GM18498 (cell line): ENCODE data around the gene ZSWIM4.
"Not testable (repeated sequence)": the region's sequence is repeated elsewhere in the genome, so short reads cannot be mapped to it uniquely, and the experiment has no call there.

Source experiments
- ATAC-seq: cut with Tn5 transposase; IDR thresholded peaks from one replicate; pipeline ENCODE4 v1.9.1; 2021; ENCODE audit warnings: mild to moderate bottlenecking, moderate library complexity; ENCODE audit not compliant: unreplicated experiment

ZSWIM4 gene

GRCh38 chr19:13847407-13848339, 52.4 kb downstream of the ZSWIM4 start:
- peak; percentile 4 for ATAC-seq

GRCh38 chr19:13848340-13848677, 53.1 kb downstream of the ZSWIM4 start:
- ATAC-seq = no peak

GRCh38 chr19:13848798-13849676, 53.8 kb downstream of the ZSWIM4 start:
- ATAC-seq = no peak

GRCh38 chr19:13849991-13850909, 55.0 kb downstream of the ZSWIM4 start:
- no peak for ATAC-seq

GRCh38 chr19:13850910-13851733, 55.9 kb downstream of the ZSWIM4 start:
- no peak for ATAC-seq

- ATAC-seq = not testable (repeated sequence)
Observed at GRCh38 chr19:13851734-13852114, 56.5 kb downstream of the ZSWIM4 start.

- ATAC-seq = not testable (repeated sequence)
Observed at GRCh38 chr19:13852171-13852707, 57.0 kb downstream of the ZSWIM4 start.

GRCh38 chr19:13856497-13856896, 61.3 kb downstream of the ZSWIM4 start:
- ATAC-seq = no peak

GRCh38 chr19:13859361-13859880, 64.2 kb downstream of the ZSWIM4 start:
- ATAC-seq = no peak

GRCh38 chr19:13860679-13861391, 65.6 kb downstream of the ZSWIM4 start:
- ATAC-seq = no peak

GRCh38 chr19:13861392-13861713, 66.1 kb downstream of the ZSWIM4 start:
- peak; percentile 34 for ATAC-seq

GRCh38 chr19:13861714-13862531, 66.7 kb downstream of the ZSWIM4 start:
- ATAC-seq = peak; percentile 71

- no peak for ATAC-seq
Observed at GRCh38 chr19:13864046-13864666, 68.9 kb downstream of the ZSWIM4 start.

- ATAC-seq = no peak
Observed at GRCh38 chr19:13864667-13865570, 69.7 kb downstream of the ZSWIM4 start.

GRCh38 chr19:13865571-13866462, 70.6 kb downstream of the ZSWIM4 start:
- no peak for ATAC-seq
